Muscle layer of colon (tissue), 2 donors: ENCODE measurements around the gene PDIA5.

ENCODE experiments used
- H3K27ac ChIP-seq: one replicate; pipeline ENCODE4 v1.7.0; 2013; ENCODE audit warnings: low read depth, mild to moderate bottlenecking, low read length, moderate library complexity
- H3K27me3 ChIP-seq, 2 donors: one replicate each; pipeline ENCODE4 v1.7.0; 2013; ENCODE audit warnings: low read length in 2 of 2, mild to moderate bottlenecking in 2 of 2; ENCODE audit not compliant: insufficient read depth in 2 of 2, control insufficient read depth in 1 of 2
- H3K36me3 ChIP-seq: one replicate; pipeline ENCODE4 v1.7.0; 2013; ENCODE audit warnings: mild to moderate bottlenecking, low read length; ENCODE audit not compliant: insufficient read depth
- H3K4me1 ChIP-seq: one replicate; pipeline ENCODE4 v1.7.0; 2013; ENCODE audit warnings: mild to moderate bottlenecking, low read length; ENCODE audit not compliant: insufficient read depth
- H3K4me3 ChIP-seq, 2 donors: one replicate each; pipeline ENCODE4 v1.7.0; 2013; ENCODE audit warnings: low read length in 2 of 2, low read depth in 1 of 2, mild to moderate bottlenecking in 1 of 2, moderate library complexity in 1 of 2
- H3K9ac ChIP-seq: one replicate; pipeline ENCODE4 v1.7.0; 2013; ENCODE audit warnings: low read length
- H3K9me3 ChIP-seq: one replicate; pipeline ENCODE4 v1.7.0; 2013; ENCODE audit warnings: mild to moderate bottlenecking, low read length
- donor health status: abdominal sarcoma.
- donor health status: Adenocarcinoma of cecum.

The PDIA5 gene

DNA sequence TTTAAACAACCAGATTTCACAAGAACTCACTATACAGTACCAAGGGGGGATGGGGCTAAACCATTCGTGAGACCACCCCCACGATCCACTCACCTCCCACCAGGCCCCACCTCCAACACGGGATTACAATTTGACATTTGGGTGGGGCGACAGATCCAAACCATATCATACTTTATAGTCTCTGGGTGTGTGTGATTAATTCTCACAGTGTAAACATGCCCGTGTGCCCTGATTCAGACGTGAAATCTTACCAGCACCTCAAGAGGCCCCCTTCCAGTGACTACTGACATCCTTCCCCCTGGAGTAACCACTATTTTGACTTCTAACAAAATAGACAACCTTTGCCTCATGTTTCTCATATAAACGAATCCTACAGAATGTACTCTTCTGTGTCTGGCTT is 5.0 kb upstream of the PDIA5 start:
- H3K4me3 ChIP-seq = no peak overlapping the region
- H3K27me3 ChIP-seq = no peaks in the 10 kb centered on the region
- H3K9ac ChIP-seq = no peak overlapping the region
- no peaks in the 10 kb centered on the region for H3K36me3 ChIP-seq
- H3K27ac ChIP-seq = no peak overlapping the region
- no peaks in the 10 kb centered on the region for H3K9me3 ChIP-seq
- peaks cover 6% of the 10 kb centered on the region for H3K4me1 ChIP-seq

DNA sequence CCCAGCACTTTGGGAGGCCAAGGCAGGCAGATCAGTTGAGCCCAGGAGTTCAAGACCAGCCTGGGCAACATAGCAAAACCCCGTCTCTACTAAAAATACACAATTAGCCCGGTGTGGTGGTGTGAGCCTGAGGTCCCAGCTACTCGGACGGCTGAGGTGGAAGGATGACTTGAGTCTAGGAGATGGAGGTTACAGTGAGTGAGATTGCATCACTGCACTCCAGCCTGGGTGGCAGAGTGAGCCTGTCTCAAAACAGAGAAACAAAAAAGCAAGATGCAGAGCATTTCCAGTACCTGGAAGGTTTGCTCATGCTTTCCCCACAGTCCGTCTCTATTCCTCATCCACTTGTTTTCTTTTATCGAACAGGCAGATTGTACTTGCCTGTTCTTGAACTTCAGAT is 3.8 kb upstream of the PDIA5 start:
- H3K36me3 ChIP-seq = no peaks in the 10 kb centered on the region
- no peak overlapping the region for H3K27ac ChIP-seq
- H3K27me3 ChIP-seq = no peaks in the 10 kb centered on the region
- no peak overlapping the region for H3K4me3 ChIP-seq
- no peak overlapping the region for H3K9ac ChIP-seq
- H3K4me1 ChIP-seq = peaks cover 11% of the 10 kb centered on the region
- no peaks in the 10 kb centered on the region for H3K9me3 ChIP-seq

DNA sequence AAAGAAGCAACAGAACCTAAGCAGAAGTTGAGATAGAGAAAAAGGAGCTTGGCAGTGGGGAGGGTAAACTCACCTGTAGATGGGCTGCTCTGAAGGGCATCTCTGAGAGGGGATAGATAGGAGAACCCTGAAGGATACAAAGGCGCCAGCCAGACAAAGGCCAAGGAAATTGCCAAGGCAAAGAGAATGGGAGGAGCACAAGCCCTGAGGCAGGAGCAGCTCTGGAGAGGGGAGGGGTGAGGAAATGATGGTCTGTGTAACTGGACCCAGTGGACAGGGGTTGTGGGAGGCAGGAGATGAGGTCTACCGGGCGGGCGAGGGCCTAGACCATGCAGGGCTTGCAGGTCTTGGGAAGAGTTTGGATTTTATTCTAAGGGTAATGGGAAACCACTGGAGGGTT is 2.3 kb upstream of the PDIA5 start:
- no peak overlapping the region for H3K27ac ChIP-seq
- no peaks in the 10 kb centered on the region for H3K27me3 ChIP-seq
- no peak overlapping the region for H3K9ac ChIP-seq
- H3K36me3 ChIP-seq = no peaks in the 10 kb centered on the region
- peaks cover 22% of the 10 kb centered on the region for H3K4me1 ChIP-seq
- no peaks in the 10 kb centered on the region for H3K9me3 ChIP-seq
- no peak overlapping the region for H3K4me3 ChIP-seq

DNA sequence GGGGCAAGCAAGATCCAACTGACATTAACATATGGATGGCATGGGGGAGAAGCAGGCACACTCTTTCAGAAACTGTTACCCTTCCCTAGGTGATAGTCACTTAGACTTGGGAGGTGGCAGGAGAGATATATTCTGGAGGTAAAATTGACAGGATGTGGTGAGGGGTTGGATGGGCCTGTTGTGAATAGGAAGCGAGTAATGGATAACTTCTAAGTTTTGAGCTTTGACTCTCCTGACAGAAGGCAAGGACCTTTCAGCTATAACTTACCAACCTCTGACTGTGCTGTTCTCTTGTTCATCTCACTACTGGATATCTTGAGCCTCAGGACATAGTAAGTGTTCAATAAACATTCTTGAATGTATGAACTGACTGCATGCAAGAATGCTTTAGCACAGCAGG is 1.9 kb upstream of the PDIA5 start:
- no peaks in the 10 kb centered on the region for H3K27me3 ChIP-seq
- peaks cover 22% of the 10 kb centered on the region for H3K4me1 ChIP-seq
- no peaks in the 10 kb centered on the region for H3K36me3 ChIP-seq
- no peaks in the 10 kb centered on the region for H3K9me3 ChIP-seq
- H3K4me3 ChIP-seq = no peak overlapping the region
- no peak overlapping the region for H3K27ac ChIP-seq
- H3K9ac ChIP-seq = no peak overlapping the region

DNA sequence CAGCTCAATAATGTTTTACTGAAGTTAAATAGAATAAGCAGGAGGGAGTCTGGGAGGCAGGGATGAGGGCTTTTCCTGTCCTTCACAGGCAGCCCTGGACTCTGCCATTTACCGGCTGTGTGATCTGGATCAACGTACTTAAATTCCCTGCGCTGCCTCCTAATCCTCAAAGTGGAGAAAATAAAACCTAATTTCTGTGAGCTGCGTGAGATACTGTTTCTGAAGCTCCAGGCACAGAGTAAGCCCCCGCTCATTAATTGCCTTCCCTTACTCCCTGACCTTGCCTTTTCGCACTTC is 278 bp upstream of the PDIA5 start:
- Histone ChIP-seq H3K27me3 (no peaks in the 10 kb centered on the region), H3K9ac (no peak overlapping the region), H3K4me3 (peak overlapping the region; percentile 77 to 96), H3K4me1 (peaks cover 35% of the 10 kb centered on the region), H3K9me3 (no peaks in the 10 kb centered on the region), H3K27ac (peak overlapping the region; percentile 85), H3K36me3 (no peaks in the 10 kb centered on the region)

DNA sequence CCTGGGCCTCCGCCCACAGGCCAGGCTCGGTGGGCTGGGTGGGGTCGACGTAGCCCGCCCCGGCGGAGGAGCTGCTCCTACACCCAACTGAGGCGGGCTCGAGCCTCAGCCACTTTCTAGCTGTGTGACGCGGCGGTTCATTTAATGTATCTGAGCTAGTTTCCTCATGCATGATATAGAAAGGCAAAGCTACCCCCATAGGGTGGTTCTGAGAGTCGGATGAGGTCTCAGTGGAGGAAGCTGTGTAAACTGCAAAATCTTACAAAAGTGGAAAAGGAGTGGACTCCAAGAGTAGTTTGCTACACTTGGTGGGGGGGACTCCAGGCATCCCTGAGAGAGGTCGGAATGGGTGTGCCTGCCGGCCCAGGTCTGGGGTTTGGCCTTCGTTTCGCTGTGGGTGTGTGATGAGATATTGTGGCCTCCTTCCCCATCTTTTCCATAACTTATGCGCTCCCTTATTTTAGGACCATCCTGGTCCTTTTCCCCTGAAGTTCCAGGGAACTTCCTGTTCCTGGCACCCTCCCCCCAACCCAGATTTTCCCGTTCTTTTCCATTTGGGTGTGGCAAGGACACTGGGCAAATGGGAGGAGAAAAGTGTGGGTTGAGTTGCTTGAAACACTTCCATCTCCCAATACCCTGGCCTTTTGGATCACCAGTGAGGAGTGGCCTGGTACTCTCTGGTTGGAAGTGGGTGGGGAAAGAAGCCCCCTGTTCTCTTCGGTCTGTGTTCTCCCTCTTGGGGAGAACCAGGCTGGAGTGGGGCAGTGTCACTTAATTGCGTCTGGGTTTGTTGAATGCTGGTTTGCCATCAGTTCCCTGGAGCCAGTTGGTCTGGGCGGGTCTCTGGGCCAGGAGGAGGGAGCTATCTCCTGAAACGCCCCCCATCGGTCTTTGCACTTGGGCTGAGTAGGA is 1.1 kb downstream of the PDIA5 start:
- peak overlapping the region; percentile 18 for H3K9ac ChIP-seq
- peak overlapping the region; percentile 85 for H3K27ac ChIP-seq
- H3K4me1 ChIP-seq = peaks cover 46% of the 10 kb centered on the region
- no peaks in the 10 kb centered on the region for H3K36me3 ChIP-seq
- H3K27me3 ChIP-seq = no peaks in the 10 kb centered on the region
- peak overlapping the region; percentile 77 to 96 for H3K4me3 ChIP-seq
- H3K9me3 ChIP-seq = no peaks in the 10 kb centered on the region

DNA sequence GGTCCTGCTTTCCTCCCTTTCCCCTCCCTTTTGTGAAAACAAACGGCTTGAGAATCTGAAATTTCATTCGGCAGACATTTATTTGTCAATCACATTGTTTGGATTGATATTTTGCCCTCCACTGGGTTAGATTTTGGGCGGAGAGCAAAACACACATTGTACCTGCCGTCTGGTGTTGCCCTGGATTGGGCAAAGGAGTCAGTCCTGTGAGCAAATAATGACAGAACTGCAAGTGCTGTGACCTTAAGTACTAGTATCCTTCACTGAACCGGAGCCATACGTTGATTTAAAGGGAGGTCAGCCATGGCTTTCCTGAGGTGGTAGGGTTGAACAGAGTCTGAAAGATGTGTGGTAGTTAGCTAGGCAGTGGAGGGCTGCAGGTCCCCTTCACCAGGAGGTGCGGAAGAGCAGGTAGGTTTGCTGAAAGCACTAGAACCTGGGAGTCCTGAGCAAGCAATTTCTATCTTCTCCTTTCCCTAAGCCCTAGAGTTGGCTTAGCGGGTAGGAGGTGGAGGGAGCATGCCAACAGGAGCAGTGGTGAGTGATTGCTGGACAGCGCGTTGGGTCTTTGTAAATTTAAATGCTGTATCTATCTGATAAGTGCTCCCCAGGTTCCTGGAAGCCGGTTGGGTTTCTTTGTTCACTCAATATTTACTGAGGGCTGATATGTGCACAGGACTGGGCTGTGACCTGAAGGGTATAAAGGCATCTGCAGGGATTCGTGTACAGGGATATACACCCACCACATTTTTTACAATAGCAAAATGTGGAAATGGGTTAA is 2.0 kb downstream of the PDIA5 start:
- no peaks in the 10 kb centered on the region for H3K36me3 ChIP-seq
- peak overlapping the region in 1 of 2 donors; percentile 77 for H3K4me3 ChIP-seq
- no peaks in the 10 kb centered on the region for H3K27me3 ChIP-seq
- peaks cover 54% of the 10 kb centered on the region for H3K4me1 ChIP-seq
- H3K9ac ChIP-seq = peak overlapping the region; percentile 18
- H3K9me3 ChIP-seq = no peaks in the 10 kb centered on the region
- H3K27ac ChIP-seq = no peak overlapping the region

DNA sequence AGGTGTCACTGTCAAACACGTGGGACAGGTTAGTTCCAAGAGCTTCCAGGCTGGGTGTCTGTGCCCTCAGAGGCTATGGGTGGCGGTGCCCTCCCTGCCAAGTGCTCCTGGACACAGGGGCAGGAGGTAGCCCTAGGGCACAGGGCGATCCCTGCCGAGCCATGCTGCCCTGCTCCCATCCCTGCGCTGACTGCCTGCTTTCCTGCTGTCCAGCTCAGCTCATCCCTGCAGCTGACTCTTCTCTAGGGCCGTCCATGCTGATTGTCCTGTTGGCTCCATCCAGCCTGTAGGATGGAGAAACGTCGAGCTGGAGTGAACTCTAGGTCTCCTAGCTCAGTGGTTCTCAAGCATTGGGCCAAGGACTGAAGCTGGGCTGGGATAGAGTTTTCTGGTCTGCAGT is 3.7 kb downstream of the PDIA5 start:
- no peaks in the 10 kb centered on the region for H3K27me3 ChIP-seq
- peaks cover 62% of the 10 kb centered on the region for H3K4me1 ChIP-seq
- no peaks in the 10 kb centered on the region for H3K36me3 ChIP-seq
- no peaks in the 10 kb centered on the region for H3K9me3 ChIP-seq
- no peak overlapping the region for H3K4me3 ChIP-seq
- H3K9ac ChIP-seq = no peak overlapping the region
- no peak overlapping the region for H3K27ac ChIP-seq

DNA sequence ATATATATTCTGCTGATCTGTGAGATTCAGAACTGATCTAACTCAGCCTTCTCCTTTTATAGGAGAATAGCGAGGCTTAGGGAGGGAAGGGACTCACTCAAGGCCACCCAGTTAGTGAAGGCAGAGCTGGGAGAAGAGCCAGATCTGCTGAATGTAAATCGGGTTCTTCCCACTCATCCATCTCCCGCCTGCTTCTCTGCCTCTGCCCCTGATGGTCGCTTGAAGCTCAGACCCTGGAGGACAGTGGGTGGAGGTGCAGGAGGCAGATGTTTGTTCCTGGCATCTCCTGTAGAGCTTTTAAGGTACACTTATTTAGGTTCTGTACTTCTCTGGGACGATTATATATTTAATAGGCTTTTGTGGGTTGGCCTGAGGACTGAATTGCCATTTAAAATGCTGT is 4.3 kb downstream of the PDIA5 start:
- peak overlapping the region; percentile 60 for H3K27ac ChIP-seq
- no peak overlapping the region for H3K4me3 ChIP-seq
- H3K27me3 ChIP-seq = no peaks in the 10 kb centered on the region
- H3K36me3 ChIP-seq = no peaks in the 10 kb centered on the region
- no peaks in the 10 kb centered on the region for H3K9me3 ChIP-seq
- H3K9ac ChIP-seq = no peak overlapping the region
- peaks cover 67% of the 10 kb centered on the region for H3K4me1 ChIP-seq

DNA sequence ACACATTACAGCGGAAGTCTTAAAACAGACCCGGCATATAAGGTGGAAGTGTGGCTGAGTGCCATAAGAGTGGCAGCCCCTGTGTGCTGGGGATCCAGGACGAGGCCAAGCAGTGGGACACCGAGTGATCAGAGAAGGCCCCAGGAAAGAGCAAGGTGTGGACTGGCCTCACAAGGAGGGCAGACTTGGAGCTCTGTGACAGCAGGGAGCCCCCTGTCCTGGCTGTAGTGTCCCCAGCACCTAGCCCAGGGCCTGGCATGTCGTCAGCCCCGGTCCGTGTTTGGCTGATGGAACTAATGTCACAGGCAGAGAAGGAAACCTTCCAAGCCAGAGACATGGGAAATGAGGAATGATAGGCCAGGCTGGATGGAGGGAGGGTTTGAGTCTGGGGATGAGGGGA is 4.8 kb downstream of the PDIA5 start:
- Histone ChIP-seq H3K4me3 (no peak overlapping the region), H3K27ac (peak overlapping the region; percentile 60), H3K9ac (no peak overlapping the region), H3K4me1 (peaks cover 68% of the 10 kb centered on the region), H3K9me3 (no peaks in the 10 kb centered on the region), H3K27me3 (no peaks in the 10 kb centered on the region), H3K36me3 (no peaks in the 10 kb centered on the region)

DNA sequence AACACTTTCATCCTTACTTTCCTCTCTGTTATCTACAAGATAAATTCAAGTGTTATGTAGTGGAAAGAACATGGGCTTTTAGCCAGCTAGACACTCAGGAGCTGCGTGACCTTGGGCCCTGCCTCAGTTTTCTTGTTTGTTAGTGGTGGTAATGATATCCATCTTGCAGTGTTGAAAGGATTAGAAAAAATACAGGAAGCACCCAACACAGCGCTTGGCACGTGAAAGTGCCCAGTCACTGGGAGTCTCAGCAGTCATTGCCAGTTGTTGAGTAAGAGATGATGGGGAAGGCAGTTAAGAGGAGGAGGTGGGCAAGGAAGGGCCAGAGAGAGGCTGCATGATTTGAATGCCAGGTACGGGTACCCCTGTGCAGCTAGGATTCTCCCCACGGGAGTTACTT is 5.3 kb downstream of the PDIA5 start:
- H3K27me3 ChIP-seq = no peaks in the 10 kb centered on the region
- H3K4me1 ChIP-seq = peaks cover 71% of the 10 kb centered on the region
- no peaks in the 10 kb centered on the region for H3K36me3 ChIP-seq
- H3K9ac ChIP-seq = no peak overlapping the region
- no peaks in the 10 kb centered on the region for H3K9me3 ChIP-seq
- no peak overlapping the region for H3K4me3 ChIP-seq
- no peak overlapping the region for H3K27ac ChIP-seq
